Brain microvascular endothelial cell (primary cell): ENCODE results near the gene LYPD1.

ENCODE experiments used
- DNase-seq: peaks from one replicate; pipeline ENCODE4 v3.0.0-alpha.2; 2020
- H3K27ac ChIP-seq: fragments of 250-450 bp; sonication (Bioruptor Pico); 2 replicates; pipeline ENCODE4 v1.5.1; 2020; ENCODE audit warnings: mild to moderate bottlenecking, moderate library complexity
- H3K27me3 ChIP-seq: fragments of 250-450 bp; sonication (Bioruptor Pico); replicated peaks from 2 replicates; pipeline ENCODE4 v1.5.1; 2020; ENCODE audit warnings: mild to moderate bottlenecking
- H3K36me3 ChIP-seq: fragments of 250-450 bp; sonication (Bioruptor Pico); replicated peaks from 2 replicates; pipeline ENCODE4 v1.5.1; 2020; ENCODE audit warnings: mild to moderate bottlenecking
- H3K4me3 ChIP-seq: 2 replicates; pipeline ENCODE4 v1.5.1; 2011; ENCODE audit warnings: low read depth, mild to moderate bottlenecking, control low read depth, low read length, moderate library complexity
- in situ Hi-C: cut with HindIII; loops from 2 replicates; pipeline ENCODE4 v1.10.0; 2017; ENCODE audit warnings: low sequenced_read_pairs, low pct_ligation_motif_present
- TF ChIP-seq, protein P1 (sequence below): IDR thresholded peaks from 2 replicates; pipeline ENCODE4 v1.5.1; 2011; ENCODE audit warnings: low read depth, mild to moderate bottlenecking, moderate library complexity, low read length, control low read depth, inconsistent platforms; ENCODE audit errors: missing control alignments

Gene LYPD1

DNA sequence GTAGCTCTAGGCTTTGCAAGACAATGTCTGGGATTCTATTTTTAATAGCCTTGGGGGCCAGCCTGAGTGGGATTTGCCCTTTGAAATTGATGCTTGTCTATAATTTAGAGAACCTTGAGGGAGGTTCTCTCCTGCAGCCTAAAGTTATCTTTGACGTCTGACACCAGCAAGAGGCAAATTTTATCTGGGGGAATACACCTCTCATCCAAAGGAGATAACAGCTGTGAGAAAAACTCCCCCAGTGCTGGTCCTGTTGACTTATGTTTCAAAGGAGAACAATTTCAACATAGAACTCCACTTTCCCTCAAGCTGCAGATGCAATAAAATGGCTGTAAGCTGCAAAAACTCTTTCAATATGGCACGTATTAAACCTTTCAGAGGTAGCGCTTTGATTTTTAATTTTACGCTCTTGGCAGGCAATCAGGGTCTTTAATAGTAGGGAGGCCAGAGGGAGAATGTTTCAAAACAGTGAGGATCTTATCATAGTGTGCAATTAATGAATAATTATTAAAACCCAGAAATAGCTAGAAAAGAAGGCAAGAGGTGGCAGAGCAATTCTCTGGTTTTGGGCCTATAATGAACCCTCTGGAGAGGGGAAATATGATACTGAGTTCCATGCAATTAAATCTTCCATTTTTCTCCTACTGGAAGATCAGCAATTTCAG lies 62.4 kb downstream of the LYPD1 start:
- in situ Hi-C loops, result no loop called here
- no peak for DNase-seq
- TF ChIP-seq, protein P1, sequence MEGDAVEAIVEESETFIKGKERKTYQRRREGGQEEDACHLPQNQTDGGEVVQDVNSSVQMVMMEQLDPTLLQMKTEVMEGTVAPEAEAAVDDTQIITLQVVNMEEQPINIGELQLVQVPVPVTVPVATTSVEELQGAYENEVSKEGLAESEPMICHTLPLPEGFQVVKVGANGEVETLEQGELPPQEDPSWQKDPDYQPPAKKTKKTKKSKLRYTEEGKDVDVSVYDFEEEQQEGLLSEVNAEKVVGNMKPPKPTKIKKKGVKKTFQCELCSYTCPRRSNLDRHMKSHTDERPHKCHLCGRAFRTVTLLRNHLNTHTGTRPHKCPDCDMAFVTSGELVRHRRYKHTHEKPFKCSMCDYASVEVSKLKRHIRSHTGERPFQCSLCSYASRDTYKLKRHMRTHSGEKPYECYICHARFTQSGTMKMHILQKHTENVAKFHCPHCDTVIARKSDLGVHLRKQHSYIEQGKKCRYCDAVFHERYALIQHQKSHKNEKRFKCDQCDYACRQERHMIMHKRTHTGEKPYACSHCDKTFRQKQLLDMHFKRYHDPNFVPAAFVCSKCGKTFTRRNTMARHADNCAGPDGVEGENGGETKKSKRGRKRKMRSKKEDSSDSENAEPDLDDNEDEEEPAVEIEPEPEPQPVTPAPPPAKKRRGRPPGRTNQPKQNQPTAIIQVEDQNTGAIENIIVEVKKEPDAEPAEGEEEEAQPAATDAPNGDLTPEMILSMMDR, result no peak

DNA sequence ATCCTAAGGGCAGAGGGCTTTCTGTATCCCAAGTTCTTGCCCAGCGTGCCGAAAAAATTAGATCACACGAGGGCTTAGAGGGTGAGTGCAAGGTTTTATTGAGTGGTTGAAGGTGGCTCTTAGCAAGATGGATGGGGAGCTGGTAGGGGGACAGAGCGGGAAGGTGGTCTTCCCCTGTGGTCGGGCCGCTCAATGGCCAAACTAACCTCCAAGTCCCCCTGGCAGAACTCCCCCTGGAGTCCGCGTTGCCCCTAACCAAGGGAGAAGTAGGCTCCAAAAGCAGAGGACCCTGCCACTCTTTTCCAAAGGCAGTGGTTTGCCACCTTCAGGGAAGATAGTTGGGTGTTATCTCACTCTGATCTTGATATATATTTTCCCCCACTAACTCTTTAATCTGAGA lies 63.4 kb downstream of the LYPD1 start:
- in situ Hi-C loops, result no loop called here
- DNase-seq, result no peak
- no peak overlapping the region for H3K27ac ChIP-seq
- no peaks in the 10 kb centered on the region for H3K36me3 ChIP-seq
- TF ChIP-seq, protein P1, result no peak
- H3K4me3 ChIP-seq, result no peak overlapping the region
- H3K27me3 ChIP-seq, result no peaks in the 10 kb centered on the region

More for the DNA sequence above, 62.4 kb downstream of the LYPD1 start:
- Histone ChIP-seq H3K36me3 (no peaks in the 10 kb centered on the region), H3K27me3 (no peaks in the 10 kb centered on the region), H3K27ac (no peak overlapping the region), H3K4me3 (no peak overlapping the region)

DNA sequence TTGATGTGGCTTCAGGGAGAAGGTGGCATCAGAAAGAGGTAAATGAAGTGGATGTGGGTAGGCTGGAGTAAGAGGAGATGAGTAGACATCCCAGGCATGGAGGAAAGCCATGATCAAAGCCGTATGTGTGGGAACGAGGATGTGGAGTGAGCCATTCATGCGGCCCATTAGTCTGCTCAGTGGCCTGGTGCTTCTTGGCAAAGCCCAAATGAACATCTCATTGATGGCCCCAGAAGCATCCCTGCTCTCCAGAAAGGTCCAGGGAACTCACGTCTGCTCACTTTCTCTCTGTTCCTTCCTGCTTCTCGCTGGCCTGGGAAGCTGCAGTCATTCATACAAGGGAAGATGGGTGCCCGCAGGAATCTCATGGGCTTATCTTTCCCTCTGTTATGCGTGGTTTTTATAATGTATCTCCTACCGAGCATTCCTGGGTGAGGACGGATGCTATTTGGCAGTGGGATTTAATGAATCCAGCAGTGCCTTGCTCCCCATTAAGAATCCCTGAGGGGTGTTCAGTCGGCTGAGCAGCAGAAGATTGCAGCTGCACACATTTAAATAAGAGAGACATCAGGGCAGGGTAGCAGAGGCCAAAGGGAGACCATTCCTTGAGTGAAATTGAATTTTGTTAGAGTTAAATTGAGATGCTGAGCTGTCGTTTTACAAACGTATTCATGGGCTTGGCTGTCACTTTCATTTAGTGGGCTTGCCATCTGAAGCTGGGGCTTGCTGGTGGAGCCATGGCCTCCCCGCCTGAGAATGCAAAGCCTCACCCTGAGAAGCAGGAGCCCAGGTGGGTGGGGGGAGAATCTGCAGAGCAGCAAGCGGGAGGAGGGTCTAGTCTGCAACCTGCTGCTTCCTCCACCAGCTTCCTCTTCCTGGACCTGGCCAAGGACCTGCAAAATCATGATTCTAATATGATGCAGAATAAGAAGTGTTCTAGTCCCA lies 64.5 kb downstream of the LYPD1 start:
- TF ChIP-seq, protein P1, result no peak
- DNase-seq, result no peak
- Histone ChIP-seq H3K36me3 (no peaks in the 10 kb centered on the region), H3K4me3 (no peak overlapping the region), H3K27ac (no peak overlapping the region), H3K27me3 (no peaks in the 10 kb centered on the region)
- in situ Hi-C loops, result no loop called here

DNA sequence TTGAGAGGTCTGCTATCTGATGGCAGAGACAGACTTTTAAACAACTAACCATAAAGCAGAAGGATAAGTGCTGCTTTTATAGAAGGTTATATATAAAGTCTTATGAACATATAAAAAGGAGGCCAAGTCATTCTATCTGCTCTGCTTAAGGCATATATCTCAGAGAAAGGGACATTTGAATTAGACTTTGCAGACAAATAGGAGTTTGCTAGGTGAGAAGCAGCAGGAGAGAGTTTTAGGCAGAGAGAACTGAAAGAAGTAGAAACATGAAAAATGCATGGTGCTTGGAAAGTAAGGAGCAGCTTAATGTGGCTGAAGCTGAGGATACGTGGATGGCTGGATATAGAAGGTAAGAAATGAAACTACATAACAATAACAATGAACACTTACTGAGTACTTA lies 65.4 kb downstream of the LYPD1 start:
- TF ChIP-seq, protein P1, result no peak
- Histone ChIP-seq H3K27me3 (no peaks in the 10 kb centered on the region), H3K36me3 (no peaks in the 10 kb centered on the region), H3K4me3 (no peak overlapping the region), H3K27ac (no peak overlapping the region)
- no peak for DNase-seq
- in situ Hi-C loops, result no loop called here

DNA sequence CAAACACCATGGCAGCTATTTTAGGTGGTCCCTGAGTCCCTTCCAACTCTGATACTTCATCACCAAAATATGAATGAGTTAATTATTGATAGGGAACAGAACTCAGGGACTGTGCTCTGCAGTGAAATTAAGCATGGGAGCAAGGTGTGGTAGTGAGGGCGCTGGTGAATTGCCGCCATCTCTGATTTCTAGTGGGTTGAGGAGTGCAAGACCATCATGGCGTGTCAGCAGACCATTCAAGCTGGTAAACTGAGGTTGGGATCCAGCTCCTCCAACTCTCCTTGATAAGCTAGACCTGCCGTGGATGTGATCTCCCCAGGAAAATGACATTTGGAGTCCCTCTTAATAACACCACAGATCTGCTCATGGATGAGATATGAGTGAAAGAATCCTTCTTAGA lies 70.4 kb downstream of the LYPD1 start:
- Histone ChIP-seq H3K4me3 (no peak overlapping the region), H3K36me3 (no peaks in the 10 kb centered on the region), H3K27ac (no peak overlapping the region), H3K27me3 (no peaks in the 10 kb centered on the region)
- TF ChIP-seq, protein P1, result no peak
- DNase-seq, result no peak
- in situ Hi-C loops, result no loop called here
